Motor neuron (in vitro differentiated cells): ENCODE results near the gene CD40LG. TPM values are rescaled to one million over a fixed set of nuclear protein-coding genes. Genes with fewer than 3 reads are reported as not detected.
A peak's percentile ranks its signal among the peaks of the same experiment; 100 is the strongest.

Source experiments
- ATAC-seq, 8 experiments: fragments of 200-7000 bp; cut with Tn5 transposase; replicated peaks in 6 of 8; 2 replicates each; pipeline ENCODE4 v1.8.0; 2021; ENCODE audit warnings: mild to moderate bottlenecking in 8 of 8, moderate library complexity in 8 of 8
- H3K27ac ChIP-seq, 2 donors: fragments of 250-450 bp; sonication (Bioruptor Pico); 2 replicates each; pipeline ENCODE4 v1.9.0; 2021; ENCODE audit warnings: antibody characterized with exemption in 2 of 2, mild to moderate bottlenecking in 2 of 2, moderate library complexity in 1 of 2
- H3K4me1 ChIP-seq, 2 donors: fragments of 250-450 bp; sonication (Bioruptor Pico); replicated peaks in 1 of 2; 2 replicates each; pipeline ENCODE4 v1.6.1; 2021; ENCODE audit warnings: antibody characterized with exemption in 2 of 2, mild to moderate bottlenecking in 2 of 2, moderate library complexity in 1 of 2
- H3K4me3 ChIP-seq, 5 donors: fragments of 250-450 bp; sonication (Bioruptor Pico); 2 replicates each; pipeline ENCODE4 v1.9.0; 2021; ENCODE audit warnings: antibody characterized with exemption in 5 of 5, mild to moderate bottlenecking in 5 of 5, moderate library complexity in 4 of 5
- WGBS, 10 experiments: fragments of 450-650 bp; shearing (Covaris generic); methylation state at CpG; one replicate each; pipeline ENCODE4 v1.0.0; 2022; 5-methylcytosine and 5-hydroxymethylcytosine counted together
- in situ Hi-C, 9 experiments: fragments of 400-800 bp; cut with MboI; loops; one replicate each; pipeline ENCODE4 v1.15.0; 2021; ENCODE audit warnings: low sequenced_read_pairs in 9 of 9, low pct_unique_long_range_greater_than_20kb in 2 of 9; ENCODE audit not compliant: unreplicated experiment in 9 of 9
- total RNA-seq, 8 experiments: library from RNA; unstranded; fragments of 300-600 nt; gene quantifications; 2 replicates each; pipeline versions ENCODE4 v1.2.3 to v1.2.4, GENCODE V29; 2022

Gene CD40LG
- total RNA-seq = under 1 TPM in 1 of 8 experiments, not detected in 7; 0.24 TPM

GRCh38 chrX:136647677-136648360 lies at the start of gene CD40LG:
Gene CD40LG (plus strand): TSS chrX:136648158. CDS start chrX:136648249, 91 bp downstream.
- in situ Hi-C loops = no loop called here
- ATAC-seq = no peak

GRCh38 chrX:136598631-136599030 lies 49.3 kb upstream of the CD40LG start:
- H3K4me1 ChIP-seq = no peaks in the 10 kb centered on the region
- WGBS, 10 experiments = 0 to 100% (median 56%) methylated on average over 3 to 7 of the region's 8 CpGs; no CpG with 5 or more reads in 7 of the 10 experiments
- H3K4me3 ChIP-seq = no peak overlapping the region
- ATAC-seq = peak in 1 of 8 experiments; percentile 22
- H3K27ac ChIP-seq = no peak overlapping the region
- in situ Hi-C loops = no loop called here

More at GRCh38 chrX:136647677-136648360, at the start of gene CD40LG:
- Histone ChIP-seq H3K4me3 (no peak within 1 kb of the TSS), H3K27ac (no peak within 1 kb of the TSS), H3K4me1 (peaks cover 0 to 4% of the 10 kb centered on the region in 2 donors)
- 0 to 100% (median 80%) methylated on average over 1 to 10 of the region's 10 CpGs; no CpG with 5 or more reads in 1 of the 10 experiments for WGBS, 10 experiments

DNA sequence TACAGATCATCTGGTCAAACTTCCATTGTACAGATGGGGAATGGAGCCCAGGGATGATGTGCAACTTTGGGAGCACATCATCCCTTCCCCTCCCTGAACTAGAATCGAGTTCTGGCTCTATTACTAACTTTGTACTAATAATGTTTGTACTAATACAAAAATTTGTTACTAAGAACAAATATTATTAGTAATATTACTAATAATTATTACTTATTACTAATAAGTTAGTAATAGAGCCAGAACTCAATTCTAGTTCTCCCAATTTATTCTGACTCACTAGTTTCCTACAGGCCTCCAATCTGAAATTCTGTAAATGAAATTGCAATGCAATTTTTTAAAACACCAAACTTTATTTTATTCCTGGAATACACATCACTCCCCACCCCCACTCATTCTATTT lies 47.9 kb upstream of the CD40LG start:
- 0 to 8% methylated on average over 1 of the region's 1 CpG; no CpG with 5 or more reads in 8 of the 10 experiments for WGBS, 10 experiments
- no peak for ATAC-seq
- in situ Hi-C loops = no loop called here
- Histone ChIP-seq H3K27ac (no peak overlapping the region), H3K4me3 (no peak overlapping the region), H3K4me1 (no peaks in the 10 kb centered on the region)

- no peak for ATAC-seq
- no peaks in the 10 kb centered on the region for H3K4me1 ChIP-seq
- in situ Hi-C loops = no loop called here
- H3K4me3 ChIP-seq = no peak overlapping the region
- 0 to 83% (median 23%) methylated on average over 1 to 2 of the region's 3 CpGs; no CpG with 5 or more reads in 6 of the 10 experiments for WGBS, 10 experiments
- no peak overlapping the region for H3K27ac ChIP-seq
Measured at GRCh38 chrX:136607236-136607635, 40.7 kb upstream of the CD40LG start.

GRCh38 chrX:136608295-136608933 lies 39.5 kb upstream of the CD40LG start:
- H3K4me1 ChIP-seq = no peaks in the 10 kb centered on the region
- H3K4me3 ChIP-seq = no peak overlapping the region
- ATAC-seq = peak in 2 of 8 experiments; percentile 38 to 48
- 40 to 76% (median 63%) methylated on average over 2 to 8 of the region's 10 CpGs; no CpG with 5 or more reads in 5 of the 10 experiments for WGBS, 10 experiments
- no peak overlapping the region for H3K27ac ChIP-seq
- in situ Hi-C loops = no loop called here

DNA sequence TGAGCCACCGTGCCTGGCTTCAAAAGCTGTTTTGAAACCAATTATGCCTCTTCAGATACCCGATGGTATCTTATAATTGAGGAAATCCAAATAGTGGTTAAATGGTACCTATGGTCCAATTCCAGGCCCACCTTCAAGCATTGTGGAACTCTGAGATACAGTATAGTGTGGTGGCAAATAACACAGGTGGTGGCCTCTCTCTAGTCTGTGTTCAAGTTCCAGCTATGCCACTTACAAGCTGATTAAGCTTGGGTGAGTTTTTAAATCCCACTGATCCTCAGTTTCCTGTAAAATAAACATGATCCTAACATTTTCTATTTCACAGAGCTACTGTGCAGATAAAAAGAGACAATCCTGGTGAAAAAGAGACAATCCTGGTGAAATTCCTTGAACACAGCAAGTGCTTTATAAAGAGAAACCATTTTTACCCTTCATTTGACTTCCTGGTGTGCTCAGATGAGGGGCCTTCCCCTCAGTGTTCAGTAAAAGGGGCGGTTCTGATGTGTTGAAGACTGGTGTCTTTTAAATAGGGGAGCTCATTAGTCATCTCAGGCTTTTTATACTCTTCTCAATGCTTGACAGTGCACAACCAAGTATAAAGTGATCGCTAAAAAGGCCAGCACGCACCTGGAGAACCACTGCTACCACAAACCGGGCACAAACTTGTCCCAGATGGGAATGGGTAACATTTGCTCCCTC lies 30.8 kb upstream of the CD40LG start:
- Histone ChIP-seq H3K4me1 (peaks cover 0 to 8% of the 10 kb centered on the region in 2 donors), H3K4me3 (no peak overlapping the region), H3K27ac (peak overlapping the region in 1 of 2 donors; percentile 27)
- in situ Hi-C loops = no loop called here
- peak in 5 of 8 experiments; percentile 26 to 83 (median 67) for ATAC-seq
- 42 to 100% (median 88%) methylated on average over 1 to 5 of the region's 6 CpGs; no CpG with 5 or more reads in 6 of the 10 experiments for WGBS, 10 experiments

DNA sequence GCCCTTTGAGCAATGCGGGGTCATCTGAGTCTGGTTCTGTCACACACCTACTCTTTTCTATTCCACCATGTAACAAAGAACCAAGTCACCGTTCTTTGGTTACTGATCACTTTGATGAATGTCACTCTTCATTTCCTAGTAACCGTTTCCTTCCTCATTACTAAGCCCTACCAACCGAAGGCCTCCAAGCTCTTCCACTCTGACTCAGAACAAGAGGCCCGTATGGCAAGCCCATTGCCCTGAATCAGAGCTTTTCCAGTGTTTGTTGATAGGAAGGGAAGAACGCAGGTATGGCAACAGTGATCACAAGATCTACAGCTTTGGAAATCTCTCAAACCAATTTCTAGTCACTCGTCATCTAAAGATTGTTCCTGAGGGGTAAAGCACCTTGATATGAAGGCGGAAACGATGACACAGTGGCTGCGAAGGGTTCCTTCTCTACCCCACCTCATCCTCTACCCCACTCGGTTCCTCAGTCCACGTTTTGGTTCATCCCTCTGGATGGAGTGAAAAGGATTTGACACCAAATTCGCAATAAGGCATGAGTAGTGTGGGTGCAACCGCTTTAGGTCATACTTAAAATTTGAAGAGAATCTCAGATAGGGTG lies 28.0 kb upstream of the CD40LG start:
- Histone ChIP-seq H3K27ac (no peak overlapping the region), H3K4me1 (peaks cover 0 to 3% of the 10 kb centered on the region in 2 donors), H3K4me3 (no peak overlapping the region)
- in situ Hi-C loops = no loop called here
- 30 to 100% (median 61%) methylated on average over 2 to 7 of the region's 14 CpGs; no CpG with 5 or more reads in 5 of the 10 experiments for WGBS, 10 experiments
- ATAC-seq = no peak

GRCh38 chrX:136620780-136621179 lies 27.2 kb upstream of the CD40LG start:
- no peak for ATAC-seq
- Histone ChIP-seq H3K27ac (no peak overlapping the region), H3K4me3 (no peak overlapping the region), H3K4me1 (peaks cover 0 to 3% of the 10 kb centered on the region in 2 donors)
- in situ Hi-C loops = no loop called here

DNA sequence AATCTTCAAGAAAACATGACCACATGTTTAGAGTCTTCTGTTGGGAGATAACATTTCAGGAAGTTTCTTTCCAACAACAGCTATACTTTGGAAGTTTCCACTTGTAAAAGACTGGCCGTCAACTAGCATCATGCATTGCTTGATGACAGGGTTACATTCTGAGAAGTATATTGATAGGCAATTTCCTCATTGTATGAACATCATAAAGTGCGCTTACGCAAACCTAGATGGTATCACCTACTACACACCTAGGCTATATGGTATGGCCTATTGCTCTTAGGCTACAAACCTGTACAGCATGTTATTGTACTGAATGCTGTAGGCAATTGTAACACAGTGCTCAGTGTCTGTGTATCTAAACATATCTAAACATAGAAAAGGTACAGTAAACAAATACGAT lies 25.4 kb upstream of the CD40LG start:
- WGBS, 10 experiments = 22 to 95% (median 80%) methylated on average over 1 to 4 of the region's 4 CpGs; no CpG with 5 or more reads in 5 of the 10 experiments

DNA sequence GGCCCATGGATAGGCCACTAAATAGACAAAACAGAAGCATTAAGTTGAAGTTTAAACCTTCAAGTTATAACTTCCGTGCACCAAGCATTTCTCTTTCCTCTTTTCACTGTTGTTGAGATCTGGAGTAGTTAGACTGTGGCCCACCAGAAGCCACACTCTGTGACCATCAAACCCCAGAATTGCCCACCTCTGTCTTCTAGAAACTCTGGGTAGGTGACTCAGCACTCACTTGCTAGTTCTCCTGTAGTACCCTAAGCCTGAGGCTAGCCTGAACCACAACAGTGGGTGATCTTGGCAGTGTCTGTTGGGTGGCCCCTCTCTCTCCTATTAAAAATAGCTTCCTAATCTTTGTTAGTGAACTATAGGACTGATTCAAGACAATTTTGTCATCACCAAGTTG lies 24.6 kb upstream of the CD40LG start:
- no peak overlapping the region for H3K4me3 ChIP-seq
- 0 to 47% methylated on average over 1 of the region's 1 CpG; no CpG with 5 or more reads in 8 of the 10 experiments for WGBS, 10 experiments
- H3K4me1 ChIP-seq = no peaks in the 10 kb centered on the region
- ATAC-seq = no peak
- in situ Hi-C loops = no loop called here
- H3K27ac ChIP-seq = no peak overlapping the region

More for the DNA sequence above, 25.4 kb upstream of the CD40LG start:
- in situ Hi-C loops = no loop called here
- Histone ChIP-seq H3K4me3 (no peak overlapping the region), H3K4me1 (peaks cover 0 to 3% of the 10 kb centered on the region in 2 donors), H3K27ac (no peak overlapping the region)
- ATAC-seq = no peak

GRCh38 chrX:136625246-136625645 lies 22.7 kb upstream of the CD40LG start:
- Histone ChIP-seq H3K4me3 (no peak overlapping the region), H3K4me1 (no peaks in the 10 kb centered on the region), H3K27ac (no peak overlapping the region)
- in situ Hi-C loops = no loop called here
- ATAC-seq = no peak
- WGBS, 10 experiments = 43 to 88% methylated on average over 1 of the region's 2 CpGs; no CpG with 5 or more reads in 8 of the 10 experiments

GRCh38 chrX:136626237-136626636 lies 21.7 kb upstream of the CD40LG start:
- no peak for ATAC-seq
- no peaks in the 10 kb centered on the region for H3K4me1 ChIP-seq
- WGBS, 10 experiments = 0 to 83% (median 32%) methylated on average over 1 to 2 of the region's 2 CpGs; no CpG with 5 or more reads in 4 of the 10 experiments
- H3K4me3 ChIP-seq = no peak overlapping the region
- in situ Hi-C loops = no loop called here
- no peak overlapping the region for H3K27ac ChIP-seq

GRCh38 chrX:136626891-136627290 lies 21.1 kb upstream of the CD40LG start:
- Histone ChIP-seq H3K4me3 (no peak overlapping the region), H3K27ac (no peak overlapping the region), H3K4me1 (no peaks in the 10 kb centered on the region)
- 0 to 71% (median 45%) methylated on average over 1 of the region's 1 CpG; no CpG with 5 or more reads in 7 of the 10 experiments for WGBS, 10 experiments
- in situ Hi-C loops = no loop called here
- no peak for ATAC-seq
